ENCODE data around the gene LRRC59. TPM values are rescaled to one million over a fixed set of nuclear protein-coding genes. Genes with fewer than 3 reads are reported as not detected.

Gene LRRC59
- total RNA-seq, 2 experiments from 2014 or later = 45.1 to 51.5 TPM

DNA sequence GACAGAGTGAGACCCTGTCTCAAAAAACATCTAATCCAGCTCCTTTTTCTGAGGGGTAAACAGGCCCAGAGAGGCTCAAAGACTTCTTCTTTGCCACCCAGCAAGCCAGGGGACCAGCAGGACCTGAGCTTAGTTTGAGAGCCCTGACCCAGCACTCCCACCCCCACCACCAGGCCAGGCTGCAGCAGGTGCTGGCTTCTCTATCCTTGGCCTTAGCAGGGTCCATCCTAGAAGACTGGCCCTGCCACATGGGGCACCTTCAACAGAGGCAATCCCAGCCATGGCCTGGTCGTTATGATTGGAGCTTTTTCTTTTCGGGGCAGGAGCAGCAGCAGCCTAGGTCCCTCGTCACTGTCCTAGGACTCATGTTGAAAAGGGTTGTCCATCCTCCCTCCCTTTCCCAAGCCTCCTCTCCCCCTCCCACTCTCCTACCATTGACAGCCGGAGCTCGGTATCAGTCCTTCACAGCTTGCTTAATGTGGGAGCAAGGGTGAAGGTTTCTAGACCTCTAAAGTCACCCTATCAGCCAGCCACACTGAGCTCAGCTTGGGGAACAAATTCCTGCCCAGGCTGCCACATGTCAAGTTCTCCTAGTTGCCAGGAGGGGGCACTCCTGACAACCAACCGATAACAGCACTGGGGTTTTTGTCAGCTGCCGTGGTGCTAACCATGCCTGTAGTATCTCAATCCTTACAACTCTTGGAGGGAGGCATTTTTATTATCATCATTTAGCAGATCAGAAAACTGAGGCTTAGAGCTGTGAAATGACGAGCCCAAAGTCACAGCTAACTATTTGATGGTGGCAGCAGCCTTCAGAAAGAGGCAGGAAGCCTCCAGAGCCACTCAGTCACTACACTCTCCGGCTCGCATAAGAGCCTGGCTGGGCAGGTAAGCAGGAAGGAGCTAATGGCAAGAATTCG is 35.5 kb downstream of the LRRC59 start:
- ChIA-PET CTCF (interaction anchor here (0.6 to 2.1 kb wide), 12 partner anchors 9 to 162 kb away, joined by 3 to 22 read pairs (median 4); partner anchors contain the start of genes EME1, LRRC59, MRPL27 and XYLT2), POLR2A (interaction anchor here (0.6 to 3.1 kb wide), 9 partner anchors 9 to 422 kb away, joined by 3 to 35 read pairs (median 4); partner anchors contain the start of genes ACSF2, EME1, LRRC59 and MRPL27)
- H3K36me3 ChIP-seq (ENCODE audit: insufficient read depth, low read length) = peaks cover 52% of the 10 kb centered on the region
- Mint-ChIP-seq H3K36me3 (ENCODE audit: low read depth) (peaks cover 45% of the 10 kb centered on the region), H3K9me3 (no peaks in the 10 kb centered on the region), H3K4me3 (peak overlapping the region; percentile 13), H3K27me3 (no peaks in the 10 kb centered on the region), H3K27ac (peak overlapping the region; percentile 10), H3K4me1 (ENCODE audit: low read depth) (peaks cover 9% of the 10 kb centered on the region)
- H3K4me1 ChIP-seq (ENCODE audit: insufficient read depth, low read length) = peaks cover 11% of the 10 kb centered on the region
- intact Hi-C loops (cut with DNase I, micrococcal nuclease) = loop anchor here (2.0 to 5.0 kb wide), 3 partner anchors 35 to 117 kb away; partner anchors contain the start of genes LRRC59 (in 2 of the 2) and RSAD1 (in 1 of the 2)
- no peak overlapping the region for H3K4me3 ChIP-seq (ENCODE audit: low read length)
- TF ChIP-seq, protein P1, sequence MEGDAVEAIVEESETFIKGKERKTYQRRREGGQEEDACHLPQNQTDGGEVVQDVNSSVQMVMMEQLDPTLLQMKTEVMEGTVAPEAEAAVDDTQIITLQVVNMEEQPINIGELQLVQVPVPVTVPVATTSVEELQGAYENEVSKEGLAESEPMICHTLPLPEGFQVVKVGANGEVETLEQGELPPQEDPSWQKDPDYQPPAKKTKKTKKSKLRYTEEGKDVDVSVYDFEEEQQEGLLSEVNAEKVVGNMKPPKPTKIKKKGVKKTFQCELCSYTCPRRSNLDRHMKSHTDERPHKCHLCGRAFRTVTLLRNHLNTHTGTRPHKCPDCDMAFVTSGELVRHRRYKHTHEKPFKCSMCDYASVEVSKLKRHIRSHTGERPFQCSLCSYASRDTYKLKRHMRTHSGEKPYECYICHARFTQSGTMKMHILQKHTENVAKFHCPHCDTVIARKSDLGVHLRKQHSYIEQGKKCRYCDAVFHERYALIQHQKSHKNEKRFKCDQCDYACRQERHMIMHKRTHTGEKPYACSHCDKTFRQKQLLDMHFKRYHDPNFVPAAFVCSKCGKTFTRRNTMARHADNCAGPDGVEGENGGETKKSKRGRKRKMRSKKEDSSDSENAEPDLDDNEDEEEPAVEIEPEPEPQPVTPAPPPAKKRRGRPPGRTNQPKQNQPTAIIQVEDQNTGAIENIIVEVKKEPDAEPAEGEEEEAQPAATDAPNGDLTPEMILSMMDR (IDR thresholded peaks at IDR 0.05) = peak; percentile 79
- peak; percentile 97 for ATAC-seq (ENCODE audit: poor library complexity)
- H3K9me3 ChIP-seq (ENCODE audit: control insufficient read depth in 1 of 2, insufficient read depth in 1 of 2, low read length in 2 of 2) = no peaks in the 10 kb centered on the region
- H3K27ac ChIP-seq (ENCODE audit: low read depth in 1 of 2, low read length in 2 of 2) = no peak overlapping the region
- no peaks in the 10 kb centered on the region for H3K27me3 ChIP-seq (ENCODE audit: control insufficient read depth in 1 of 2, insufficient read depth in 2 of 2, low read length in 2 of 2)
- DNase-seq = peak; percentile 39 to 84 (median 49)

DNA sequence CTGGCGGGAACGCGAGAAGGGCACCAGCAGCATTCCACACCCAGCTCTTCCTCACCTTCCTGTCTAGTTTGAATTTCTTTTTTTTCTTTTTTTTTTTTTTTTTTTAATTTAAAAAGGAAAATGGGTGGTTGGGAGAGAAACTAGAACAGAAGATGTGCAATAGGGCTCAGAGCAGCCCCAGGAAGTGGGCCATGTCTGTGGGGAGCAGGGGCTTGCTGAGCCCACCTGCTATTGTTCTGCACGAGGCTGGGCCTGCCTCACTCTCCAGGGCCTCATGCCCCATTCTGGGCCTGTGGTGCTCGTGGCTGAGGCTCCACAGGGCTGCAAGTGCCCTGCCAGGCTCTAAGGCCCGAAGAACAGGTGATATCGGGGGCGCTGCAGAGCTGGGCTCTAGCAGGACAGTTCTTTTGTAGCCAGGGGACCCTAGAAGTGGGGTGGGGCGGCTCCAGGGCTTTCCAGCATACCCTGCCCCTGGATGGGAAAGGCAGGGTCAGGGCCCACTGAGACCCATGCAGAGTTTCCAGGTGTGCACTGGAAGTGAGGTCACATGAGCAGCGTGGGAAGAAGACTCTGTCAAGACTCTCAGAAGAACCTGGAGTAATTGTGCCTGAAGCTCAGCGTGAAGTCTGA is 36.7 kb downstream of the LRRC59 start:
- Mint-ChIP-seq H3K27ac (no peak overlapping the region), H3K4me3 (no peak overlapping the region), H3K36me3 (ENCODE audit: low read depth) (peaks cover 44% of the 10 kb centered on the region), H3K4me1 (ENCODE audit: low read depth) (peaks cover 9% of the 10 kb centered on the region), H3K9me3 (no peaks in the 10 kb centered on the region), H3K27me3 (no peaks in the 10 kb centered on the region)
- no peaks in the 10 kb centered on the region for H3K27me3 ChIP-seq (ENCODE audit: control insufficient read depth in 1 of 2, insufficient read depth in 2 of 2, low read length in 2 of 2)
- TF ChIP-seq, protein P1 (IDR thresholded peaks at IDR 0.05) = no peak
- no peaks in the 10 kb centered on the region for H3K9me3 ChIP-seq (ENCODE audit: control insufficient read depth in 1 of 2, insufficient read depth in 1 of 2, low read length in 2 of 2)
- CTCF ChIA-PET = interaction anchor here (1.3 to 2.1 kb wide), 3 partner anchors 14 to 160 kb away, joined by 3 to 12 read pairs (median 4); partner anchors contain the start of gene XYLT2
- H3K36me3 ChIP-seq (ENCODE audit: insufficient read depth, low read length) = peaks cover 52% of the 10 kb centered on the region
- no peak overlapping the region for H3K4me3 ChIP-seq (ENCODE audit: low read length)
- H3K4me1 ChIP-seq (ENCODE audit: insufficient read depth, low read length) = peaks cover 11% of the 10 kb centered on the region
- POLR2A ChIA-PET = interaction anchor here (2.9 to 3.1 kb wide), 2 partner anchors 14 to 37 kb away, joined by 21 to 35 read pairs; partner anchors contain the start of genes LRRC59 and XYLT2
- H3K27ac ChIP-seq (ENCODE audit: low read depth in 1 of 2, low read length in 2 of 2) = no peak overlapping the region
- no peak for ATAC-seq (ENCODE audit: poor library complexity)
- intact Hi-C loops (cut with DNase I, micrococcal nuclease) = loop anchor here in 1 of 2 experiments (5.0 kb wide), 1 partner anchor 37 kb away; the partner anchor contains the start of gene LRRC59
- no peak for DNase-seq

DNA sequence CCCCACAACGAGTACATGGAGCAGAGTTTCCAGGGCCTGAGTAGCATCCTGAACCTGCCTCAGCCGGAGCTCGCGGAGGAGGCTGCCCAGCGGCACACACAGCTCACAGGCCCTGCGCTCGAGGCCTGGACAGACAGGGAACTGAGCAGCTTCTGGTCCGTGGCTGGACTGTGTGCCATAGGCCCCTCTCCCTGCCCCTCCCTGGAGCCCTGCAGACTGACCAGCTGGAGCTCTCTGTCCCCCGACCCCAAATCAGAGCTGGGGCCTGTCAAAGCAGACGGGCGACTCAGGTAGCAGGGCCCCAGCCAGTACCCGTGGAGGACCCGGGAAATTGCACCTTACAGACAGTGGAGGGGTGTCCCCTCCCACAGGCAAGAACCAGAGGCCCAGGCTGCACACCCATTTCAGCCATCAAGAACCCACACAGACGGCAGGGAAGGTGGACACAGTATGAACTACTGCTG is 37.3 kb downstream of the LRRC59 start:
- ATAC-seq (ENCODE audit: poor library complexity) = no peak
- Histone ChIP-seq H3K9me3 (ENCODE audit: control insufficient read depth in 1 of 2, insufficient read depth in 1 of 2, low read length in 2 of 2) (no peaks in the 10 kb centered on the region), H3K4me3 (ENCODE audit: low read length) (no peak overlapping the region), H3K27me3 (ENCODE audit: control insufficient read depth in 1 of 2, insufficient read depth in 2 of 2, low read length in 2 of 2) (no peaks in the 10 kb centered on the region), H3K4me1 (ENCODE audit: insufficient read depth, low read length) (peaks cover 11% of the 10 kb centered on the region), H3K27ac (ENCODE audit: low read depth in 1 of 2, low read length in 2 of 2) (no peak overlapping the region), H3K36me3 (ENCODE audit: insufficient read depth, low read length) (peaks cover 56% of the 10 kb centered on the region)
- intact Hi-C loops (cut with DNase I, micrococcal nuclease) = loop anchor here in 1 of 2 experiments (5.0 kb wide), 1 partner anchor 37 kb away; the partner anchor contains the start of gene LRRC59
- Mint-ChIP-seq H3K27me3 (no peaks in the 10 kb centered on the region), H3K4me1 (ENCODE audit: low read depth) (peaks cover 9% of the 10 kb centered on the region), H3K27ac (no peak overlapping the region), H3K9me3 (no peaks in the 10 kb centered on the region), H3K4me3 (no peak overlapping the region), H3K36me3 (ENCODE audit: low read depth) (peaks cover 44% of the 10 kb centered on the region)
- ChIA-PET POLR2A (no interaction called here), CTCF (interaction anchor here (1.3 kb wide), 1 partner anchor 119 kb away, joined by 3 read pairs; no protein-coding TSS in a partner anchor)
- no peak for DNase-seq
- TF ChIP-seq, protein P1 (IDR thresholded peaks at IDR 0.05) = no peak
